KOPT-K1 (cell line): ENCODE measurements around the gene KRTAP2-2.
"Not testable (repeated sequence)": the region's sequence is repeated elsewhere in the genome, so short reads cannot be mapped to it uniquely, and the experiment has no call there.

Experiments used
- H3K27ac ChIP-seq: fragments of 200-600 bp; sonication (generic); 2 replicates; pipeline ENCODE4 v1.5.1; 2016; ENCODE audit warnings: antibody characterized with exemption, mild to moderate bottlenecking, low read depth, low read length; ENCODE audit not compliant: poor library complexity, severe bottlenecking
- H3K36me3 ChIP-seq: fragments of 200-600 bp; sonication (generic); 2 replicates; pipeline ENCODE4 v1.5.1; 2017; ENCODE audit warnings: antibody characterized with exemption, mild to moderate bottlenecking, low read length, moderate library complexity; ENCODE audit not compliant: insufficient read depth
- H3K9me3 ChIP-seq: fragments of 200-600 bp; sonication (generic); 2 replicates; pipeline ENCODE4 v1.5.1; 2017; ENCODE audit warnings: antibody characterized with exemption, low read length, mild to moderate bottlenecking; ENCODE audit not compliant: insufficient read depth, poor library complexity, severe bottlenecking

KRTAP2-2 gene, protein sequence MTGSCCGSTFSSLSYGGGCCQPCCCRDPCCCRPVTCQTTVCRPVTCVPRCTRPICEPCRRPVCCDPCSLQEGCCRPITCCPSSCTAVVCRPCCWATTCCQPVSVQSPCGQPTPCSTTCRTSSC

DNA sequence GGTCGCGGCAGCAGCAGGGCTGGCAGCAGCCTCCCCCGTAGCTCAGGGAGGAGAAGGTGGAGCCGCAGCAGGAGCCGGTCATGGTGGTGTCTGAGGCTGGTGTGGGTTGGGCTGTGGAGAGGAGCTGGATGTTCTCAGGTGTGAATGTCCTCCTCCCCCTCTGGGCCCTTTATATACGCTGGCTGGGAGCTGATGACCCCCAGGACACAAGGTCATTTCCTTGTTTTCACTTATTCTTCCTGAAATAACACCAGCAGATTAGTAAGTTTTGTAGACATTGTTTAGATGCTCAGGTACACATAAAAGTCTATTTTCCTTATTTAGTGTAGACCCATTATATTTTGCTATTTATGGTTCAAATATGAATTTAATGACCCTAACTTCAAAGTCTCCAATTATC lies at the start of gene KRTAP2-2:
KRTAP2-2 (minus strand) TSS at position 101 of the 400 bp plus-strand sequence; CDS start at position 82, 19 bp downstream.
- H3K36me3 ChIP-seq, H3K9me3 ChIP-seq, H3K27ac ChIP-seq: not testable (repeated sequence)

DNA sequence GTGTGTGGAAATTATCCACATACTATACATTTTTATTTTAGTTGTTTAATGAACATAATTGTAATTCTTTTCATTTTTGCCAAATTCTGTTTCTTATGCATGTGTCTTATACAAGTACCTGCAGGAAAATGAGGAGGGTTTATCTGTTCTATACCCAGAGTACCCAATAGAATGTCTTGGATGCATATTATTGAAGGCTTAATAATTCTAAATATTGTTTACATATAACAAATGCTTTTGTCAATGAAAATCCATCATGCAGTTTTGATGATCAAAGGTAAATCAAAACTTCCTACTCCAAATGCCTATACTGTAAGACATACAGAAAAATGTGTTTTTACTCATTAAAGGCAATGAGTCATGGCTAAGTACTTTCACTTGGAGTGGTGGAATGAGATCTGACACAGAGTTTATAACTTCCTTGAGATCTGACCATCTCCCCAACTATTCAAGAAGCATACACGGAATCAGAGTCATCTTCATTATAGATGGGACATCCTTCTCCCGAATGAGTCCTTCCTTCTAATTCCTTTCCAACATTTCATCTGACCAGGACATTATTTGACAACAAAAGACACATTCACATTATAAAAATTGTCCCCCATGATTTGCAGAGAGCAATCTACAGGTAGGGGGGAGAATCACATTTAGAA lies 49.5 kb upstream of the KRTAP2-2 start:
- not testable (repeated sequence) for H3K9me3 ChIP-seq, H3K36me3 ChIP-seq, H3K27ac ChIP-seq

DNA sequence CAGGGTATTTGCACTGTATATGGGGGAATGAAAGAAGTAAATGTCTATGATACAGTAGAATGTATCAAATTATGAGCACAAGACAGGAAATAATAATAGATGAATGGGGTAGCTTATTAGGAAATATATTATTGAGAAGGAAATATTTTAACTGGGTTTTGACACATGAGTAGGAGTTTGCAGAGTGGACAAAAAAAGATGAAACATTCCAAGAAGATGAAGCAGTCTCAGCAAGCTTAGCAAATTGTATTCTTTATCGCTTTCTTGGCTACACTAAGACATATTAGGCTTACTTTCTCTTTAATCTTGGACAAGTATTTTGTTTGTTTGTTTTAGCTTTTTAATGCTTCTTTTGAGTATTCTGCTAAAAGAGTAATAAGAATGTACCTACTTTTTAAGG lies 48.9 kb upstream of the KRTAP2-2 start:
- Histone ChIP-seq H3K36me3 (no peaks in the 10 kb centered on the region), H3K27ac (no peak overlapping the region), H3K9me3 (no peaks in the 10 kb centered on the region)

DNA sequence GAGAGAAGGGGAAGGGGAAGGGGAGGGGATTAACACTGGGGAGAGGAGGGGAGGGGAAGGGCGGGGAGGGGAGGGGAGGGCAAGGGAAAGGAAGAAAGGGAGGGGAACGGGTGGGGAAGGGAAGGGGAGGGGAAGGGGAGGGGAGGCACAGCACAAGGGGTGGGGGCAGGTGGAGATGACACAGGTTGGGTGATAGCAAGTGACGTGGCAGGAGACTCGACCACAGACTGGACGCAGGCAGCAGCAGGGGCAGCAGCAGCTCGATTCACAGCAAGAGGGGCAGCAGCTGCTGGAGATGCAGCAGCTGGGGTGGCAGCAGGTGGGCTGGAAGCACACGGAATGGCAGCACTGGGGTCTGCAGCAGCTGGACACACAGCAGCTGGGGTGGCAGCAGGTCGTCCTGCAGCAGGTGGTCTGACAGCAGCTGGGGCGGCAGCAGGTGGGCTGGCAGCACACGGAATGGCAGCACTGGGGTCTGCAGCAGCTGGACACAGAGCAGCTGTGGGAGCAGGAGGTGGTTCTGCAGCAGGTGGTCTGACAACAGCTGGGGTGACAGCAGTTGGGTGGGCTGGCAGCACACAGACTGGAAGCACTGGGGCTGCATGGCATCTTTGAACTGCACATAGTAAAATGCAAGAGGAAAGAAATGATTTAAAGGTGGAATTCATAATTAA lies 46.7 kb upstream of the KRTAP2-2 start, which contains the start of gene KRTAP4-16:
KRTAP4-16 (minus strand) TSS at position 624 of the 674 bp plus-strand sequence; CDS start at position 624, 0 bp downstream.
- Histone ChIP-seq H3K27ac (no peak within 1 kb of the TSS), H3K9me3 (no peaks in the 10 kb centered on the region), H3K36me3 (no peaks in the 10 kb centered on the region)

DNA sequence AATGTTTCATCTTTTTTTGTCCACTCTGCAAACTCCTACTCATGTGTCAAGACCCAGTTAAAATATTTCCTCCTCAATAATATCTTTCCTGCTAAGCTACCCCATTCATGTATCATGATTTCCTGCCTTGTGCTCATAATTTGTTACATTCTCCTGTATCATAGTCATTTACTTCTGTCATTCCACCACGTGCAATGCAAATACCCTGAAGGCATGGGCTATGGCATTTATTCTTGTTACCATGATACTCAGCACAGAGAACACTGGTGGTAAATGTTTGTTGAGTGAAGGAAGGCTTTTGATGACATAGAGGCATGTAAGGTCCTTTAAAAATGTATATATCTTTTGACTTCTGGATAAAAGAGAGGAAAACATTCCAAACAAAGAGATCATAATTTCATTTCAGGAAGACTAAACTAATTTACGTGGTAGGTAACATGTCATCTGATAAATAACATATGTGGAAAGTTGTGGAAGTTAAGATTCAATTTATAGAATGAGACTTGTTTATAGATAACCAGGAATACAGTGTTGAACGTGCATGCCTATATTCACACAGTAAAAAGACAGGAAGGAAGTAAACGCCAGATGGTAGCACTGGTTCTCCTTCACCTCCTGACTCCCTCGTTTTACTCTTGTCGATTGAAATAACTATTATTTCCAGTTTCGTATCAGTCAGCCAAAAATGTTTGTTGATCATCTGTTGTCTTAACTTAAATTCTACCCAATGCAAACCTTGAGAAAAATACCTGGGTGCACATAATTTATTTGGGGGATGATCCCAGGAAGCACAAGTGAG lies 44.9 kb upstream of the KRTAP2-2 start:
- H3K9me3 ChIP-seq, H3K27ac ChIP-seq, H3K36me3 ChIP-seq: not testable (repeated sequence)

DNA sequence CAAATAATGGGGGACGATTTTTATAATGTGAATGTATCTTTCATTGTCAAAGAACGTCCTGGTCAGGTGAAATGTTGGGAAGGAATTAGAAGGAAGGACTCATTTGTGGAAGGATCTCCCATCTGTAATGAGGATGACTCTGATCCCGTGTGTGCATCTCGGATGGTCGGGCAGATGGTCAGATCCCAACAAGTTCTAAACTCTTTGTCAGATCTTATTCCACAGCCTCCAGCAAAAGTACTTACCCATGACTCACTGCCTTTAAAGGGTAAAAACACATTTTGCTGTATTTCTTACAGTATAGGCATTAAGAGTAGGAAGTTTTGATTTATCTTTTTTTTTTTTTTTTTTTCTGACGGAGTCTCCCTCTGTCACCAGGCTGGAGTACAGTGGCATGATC lies 43.5 kb upstream of the KRTAP2-2 start:
- peaks cover 3% of the 10 kb centered on the region for H3K9me3 ChIP-seq
- no peaks in the 10 kb centered on the region for H3K36me3 ChIP-seq
- no peak overlapping the region for H3K27ac ChIP-seq

DNA sequence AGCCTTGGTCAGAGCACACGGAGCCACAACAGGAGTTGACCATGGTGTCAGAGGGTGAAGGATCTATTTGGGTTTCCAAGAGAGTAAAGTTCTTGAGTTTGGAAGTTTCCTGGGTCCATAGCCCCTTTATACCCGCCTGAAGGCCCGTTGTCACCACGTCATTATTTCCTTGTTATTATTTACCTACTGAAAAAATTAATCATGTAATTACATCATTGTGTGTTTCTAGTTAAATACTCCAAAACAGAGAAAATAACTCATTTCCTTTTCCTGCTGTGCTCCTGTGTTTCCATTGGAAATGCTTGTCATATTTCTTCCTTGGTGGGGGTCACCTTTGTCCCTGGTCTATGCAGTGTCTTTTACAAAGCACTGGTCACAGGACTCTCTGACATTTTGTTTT lies 43.0 kb upstream of the KRTAP2-2 start, which contains the start of gene KRTAP4-8:
KRTAP4-8 (minus strand) TSS at position 101 of the 400 bp plus-strand sequence; CDS start at position 43, 58 bp downstream.
- Histone ChIP-seq H3K27ac (no peak within 1 kb of the TSS), H3K9me3 (peaks cover 6% of the 10 kb centered on the region), H3K36me3 (no peaks in the 10 kb centered on the region)

DNA sequence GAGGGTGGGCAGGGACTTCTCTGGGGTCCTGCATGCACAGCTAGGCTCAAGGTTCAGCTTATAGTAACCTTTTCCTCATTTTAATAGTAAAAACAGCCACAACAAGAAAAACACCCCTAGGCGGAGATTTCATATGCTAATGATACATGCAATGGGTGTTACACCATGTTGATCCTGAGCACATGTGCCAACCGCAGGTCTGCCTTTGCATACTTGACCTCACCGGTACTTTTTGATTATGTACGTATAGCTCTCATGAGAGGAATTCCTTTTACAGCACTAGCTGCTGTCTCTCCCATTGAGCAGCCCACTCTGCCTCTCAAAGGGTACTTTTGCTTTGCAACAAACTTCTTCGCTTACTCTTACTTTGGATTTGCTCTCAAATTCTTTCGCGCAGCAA lies 41.0 kb upstream of the KRTAP2-2 start:
- Histone ChIP-seq H3K27ac (no peak overlapping the region), H3K36me3 (no peaks in the 10 kb centered on the region), H3K9me3 (peaks cover 12% of the 10 kb centered on the region)

DNA sequence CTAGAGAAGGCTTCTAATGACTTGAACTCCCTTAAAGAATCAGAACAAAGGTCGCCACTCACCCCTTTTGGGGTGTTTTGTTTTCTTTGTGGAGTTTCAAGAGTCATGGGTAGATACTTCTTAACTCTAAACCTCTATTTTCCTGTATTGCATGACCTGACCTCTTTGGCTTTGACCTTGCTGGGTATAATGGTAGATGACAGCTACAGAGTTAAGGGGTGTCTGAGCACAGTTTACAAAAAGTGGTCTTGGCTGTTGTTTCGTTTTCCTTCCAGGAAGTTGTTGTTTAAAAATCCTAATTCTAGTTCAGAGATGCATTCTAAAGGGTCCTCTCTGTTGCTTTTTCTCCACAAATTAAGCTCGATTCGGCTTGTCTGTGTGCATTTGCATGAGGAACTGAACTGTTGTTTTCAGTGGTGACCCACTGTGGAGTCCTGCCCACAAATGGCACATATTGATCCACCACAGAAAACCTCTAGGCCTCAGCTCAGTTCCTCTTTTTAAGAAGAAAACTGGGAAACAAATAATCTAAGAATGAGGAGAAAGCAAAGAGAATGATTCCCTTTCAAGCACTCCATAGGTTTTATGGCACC lies 33.8 kb upstream of the KRTAP2-2 start:
- H3K36me3 ChIP-seq, H3K27ac ChIP-seq: not testable (repeated sequence)
- H3K9me3 ChIP-seq = peaks cover 12% of the 10 kb centered on the region

DNA sequence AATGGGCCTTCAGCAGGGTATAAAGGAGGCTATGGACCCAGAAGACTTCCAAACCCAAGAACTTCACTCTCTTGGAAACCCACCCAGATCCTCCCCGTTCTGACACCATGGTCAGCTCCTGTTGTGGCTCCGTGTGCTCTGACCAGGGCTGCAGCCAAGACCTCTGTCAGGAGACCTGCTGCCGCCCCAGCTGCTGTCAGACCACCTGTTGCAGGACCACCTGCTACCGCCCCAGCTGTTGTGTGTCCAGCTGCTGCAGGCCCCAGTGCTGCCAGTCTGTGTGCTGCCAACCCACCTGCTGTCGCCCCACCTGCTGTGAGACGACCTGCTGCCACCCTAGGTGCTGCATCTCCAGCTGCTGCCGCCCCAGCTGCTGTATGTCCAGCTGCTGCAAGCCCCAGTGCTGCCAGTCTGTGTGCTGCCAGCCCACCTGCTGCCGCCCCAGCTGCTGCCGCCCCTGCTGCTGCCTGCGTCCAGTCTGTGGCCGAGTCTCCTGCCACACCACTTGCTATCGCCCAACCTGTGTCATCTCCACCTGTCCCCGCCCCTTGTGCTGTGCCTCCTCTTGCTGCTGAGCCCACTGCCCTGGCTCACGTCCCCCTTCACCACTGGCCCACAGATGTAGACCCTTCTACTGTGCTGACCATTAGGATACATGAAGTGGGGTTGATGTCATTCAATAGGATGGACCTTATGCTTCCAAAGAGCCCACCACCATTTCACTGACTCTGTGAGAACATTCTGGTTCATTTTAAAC lies 29.2 kb upstream of the KRTAP2-2 start, which contains the start of gene KRTAP4-7:
KRTAP4-7 (plus strand) TSS at position 51 of the 757 bp plus-strand sequence; CDS start at position 108, 57 bp downstream.
- H3K36me3 ChIP-seq, H3K27ac ChIP-seq, H3K9me3 ChIP-seq: not testable (repeated sequence)

DNA sequence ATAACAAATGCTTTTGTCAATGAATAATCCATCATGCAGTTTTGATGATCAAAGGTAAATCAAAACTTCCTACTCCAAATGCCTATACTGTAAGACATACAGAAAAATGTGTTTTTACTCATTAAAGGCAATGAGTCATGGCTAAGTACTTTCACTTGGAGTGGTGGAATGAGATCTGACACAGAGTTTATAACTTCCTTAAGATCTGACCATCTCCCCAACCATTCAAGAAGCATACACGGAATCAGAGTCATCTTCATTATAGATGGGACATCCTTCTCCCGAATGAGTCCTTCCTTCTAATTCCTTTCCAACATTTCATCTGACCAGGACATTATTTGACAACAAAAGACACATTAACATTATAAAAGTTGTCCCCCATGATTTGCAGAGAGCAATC lies 28.4 kb upstream of the KRTAP2-2 start:
- not testable (repeated sequence) for H3K27ac ChIP-seq, H3K36me3 ChIP-seq, H3K9me3 ChIP-seq

DNA sequence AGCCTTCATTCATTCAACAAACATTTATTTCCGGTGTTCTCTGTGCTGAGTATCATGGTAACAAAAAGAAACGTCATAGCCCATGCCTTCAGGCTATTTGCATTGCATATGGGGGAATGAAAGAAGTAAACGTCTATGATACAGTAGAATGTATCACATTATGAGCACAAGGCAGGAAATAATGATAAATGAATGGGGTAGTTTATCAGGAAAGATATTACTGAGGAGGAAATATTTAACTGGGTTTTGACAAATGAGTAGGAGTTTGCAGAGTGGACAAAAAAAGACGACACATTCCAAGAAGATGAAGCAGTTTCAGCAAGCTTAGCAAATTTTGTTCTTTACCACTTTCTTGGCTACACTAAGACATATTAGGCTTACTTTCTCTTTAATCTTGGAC lies 27.6 kb upstream of the KRTAP2-2 start:
- H3K9me3 ChIP-seq = no peaks in the 10 kb centered on the region

DNA sequence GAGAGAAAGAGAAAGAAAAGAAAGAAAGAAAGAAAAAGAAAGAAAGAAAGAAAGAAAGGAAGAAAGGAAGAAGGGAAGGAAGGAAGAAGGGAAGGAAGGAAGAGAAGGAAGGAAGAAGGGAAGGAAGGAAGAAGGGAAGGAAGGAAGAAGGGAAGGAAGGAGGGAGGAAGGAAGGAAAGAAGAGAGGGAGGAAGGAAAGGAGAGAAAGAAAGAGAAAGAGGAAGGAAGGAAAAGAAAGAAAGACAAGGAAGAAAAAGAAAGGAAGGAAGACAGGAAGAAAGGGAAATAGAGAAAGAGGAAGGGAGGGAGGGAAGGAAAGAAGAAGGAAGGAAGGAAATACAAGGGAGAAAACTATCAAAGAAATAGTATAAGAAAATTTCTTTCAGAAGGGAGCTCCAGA lies 21.8 kb upstream of the KRTAP2-2 start:
- Histone ChIP-seq H3K9me3 (no peaks in the 10 kb centered on the region), H3K27ac (no peak overlapping the region), H3K36me3 (no peaks in the 10 kb centered on the region)

More for the DNA sequence above, 27.6 kb upstream of the KRTAP2-2 start:
- H3K27ac ChIP-seq = no peak overlapping the region
- H3K36me3 ChIP-seq = no peaks in the 10 kb centered on the region

DNA sequence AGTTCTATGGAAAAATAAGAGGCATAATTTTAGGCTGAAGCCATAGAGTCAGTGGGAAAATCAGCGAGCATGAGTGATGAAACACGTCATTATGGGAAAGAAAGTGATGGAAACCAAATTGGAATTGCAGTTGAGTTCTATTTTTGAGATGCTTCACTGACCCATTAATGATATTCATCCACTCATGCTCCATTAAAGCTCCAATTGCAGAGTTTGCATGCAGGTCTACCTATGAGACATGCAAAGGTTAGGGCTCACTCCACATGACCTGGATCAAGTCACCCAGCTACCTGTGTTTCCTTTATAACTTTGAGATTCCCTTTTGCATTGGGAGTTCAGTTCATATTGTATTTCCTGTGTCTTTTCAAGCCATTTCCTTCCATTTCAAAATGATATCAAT lies 18.6 kb upstream of the KRTAP2-2 start:
- no peaks in the 10 kb centered on the region for H3K36me3 ChIP-seq
- no peak overlapping the region for H3K27ac ChIP-seq
- no peaks in the 10 kb centered on the region for H3K9me3 ChIP-seq
